Measurements from ENCODE around the gene GNG11. TPM values are rescaled to one million over a fixed set of nuclear protein-coding genes. Genes with fewer than 3 reads are reported as not detected.

GNG11 gene
- total RNA-seq, 1 experiment from 2014 or later, result 265 TPM

GRCh38 chr7:93945756-93946535 is 24.4 kb downstream of the GNG11 start:
- no peak for DNase-seq (ENCODE audit: low read depth)

DNA sequence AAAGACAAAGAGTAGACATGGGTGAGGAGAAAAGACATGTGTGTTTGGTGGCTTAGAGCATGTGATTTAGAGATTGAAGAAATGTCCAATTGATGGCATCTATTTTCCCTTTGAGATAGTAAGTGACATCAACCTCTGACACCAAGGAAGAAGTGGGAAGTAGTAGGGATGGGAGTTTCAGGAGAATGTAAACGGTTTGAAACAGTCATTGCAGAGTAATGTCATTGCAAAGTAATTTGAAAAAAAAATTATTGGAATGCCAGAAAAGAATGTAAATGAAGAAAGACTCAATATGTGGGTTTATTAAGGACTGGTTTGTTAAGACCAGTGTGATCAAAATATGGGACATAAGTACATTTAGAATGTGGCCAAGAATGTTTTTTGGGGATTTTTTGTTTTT is 26.6 kb downstream of the GNG11 start:
- no peak for DNase-seq (ENCODE audit: low read depth)

GRCh38 chr7:93948873-93949272 is 27.3 kb downstream of the GNG11 start:
- no peak for DNase-seq (ENCODE audit: low read depth)

DNA sequence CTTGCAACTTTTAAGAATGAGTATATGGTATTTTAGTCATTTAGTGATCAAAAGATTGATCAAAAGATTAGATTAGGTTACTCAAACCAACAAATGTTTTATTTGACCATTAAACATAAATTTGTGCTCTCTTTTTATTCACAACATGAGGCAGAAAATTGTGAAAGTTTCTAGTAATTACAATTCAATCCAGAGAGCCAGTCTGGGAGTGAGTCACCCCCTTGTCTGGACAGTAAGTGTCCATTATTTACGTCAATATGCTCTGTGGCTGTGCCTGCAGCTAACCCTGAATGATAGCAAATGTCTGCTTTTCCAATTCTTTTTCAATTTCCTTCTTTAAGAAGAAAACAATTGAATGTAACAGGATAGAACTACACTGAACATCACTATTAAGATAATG is 27.9 kb downstream of the GNG11 start:
- DNase-seq (ENCODE audit: low read depth), result peak; percentile 75

DNA sequence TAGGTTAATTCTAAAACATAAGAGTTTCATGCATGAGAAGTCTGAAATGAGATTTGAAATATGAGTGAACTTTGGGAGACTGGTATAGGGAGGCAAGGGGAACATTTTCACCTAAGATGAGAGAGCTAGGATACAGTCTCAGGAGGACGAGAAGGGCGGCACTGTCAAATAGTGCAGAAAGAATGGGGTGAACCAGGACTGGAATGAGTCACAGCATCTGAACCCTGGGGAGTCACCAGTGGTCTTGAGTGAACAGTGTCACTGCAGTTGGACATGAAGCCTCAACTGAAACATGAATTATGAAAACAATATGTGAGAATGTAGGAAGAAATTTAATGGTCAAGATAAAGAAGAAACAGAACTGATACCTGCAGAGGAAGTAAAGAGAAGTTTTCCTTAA is 33.8 kb downstream of the GNG11 start:
- DNase-seq (ENCODE audit: low read depth), result no peak

DNA sequence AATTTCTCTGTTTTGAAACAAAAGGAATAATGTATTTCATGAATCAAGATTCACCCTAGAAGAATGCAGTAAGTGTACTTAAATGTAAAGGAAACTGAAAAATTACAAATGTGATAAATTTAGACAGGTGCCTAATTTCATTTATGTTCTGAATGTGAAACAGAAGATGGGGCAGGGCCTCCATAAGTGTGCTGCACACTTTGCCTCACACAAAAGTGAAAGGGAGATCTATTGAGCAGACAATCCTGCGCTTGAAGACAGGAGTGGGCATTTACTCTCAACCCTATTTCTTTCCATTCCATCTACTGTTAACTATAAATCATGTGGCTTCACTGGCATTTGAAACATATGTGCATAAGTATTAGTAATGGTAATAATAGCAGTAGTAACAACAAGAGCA is 36.2 kb downstream of the GNG11 start:
- no peak for DNase-seq (ENCODE audit: low read depth)

DNA sequence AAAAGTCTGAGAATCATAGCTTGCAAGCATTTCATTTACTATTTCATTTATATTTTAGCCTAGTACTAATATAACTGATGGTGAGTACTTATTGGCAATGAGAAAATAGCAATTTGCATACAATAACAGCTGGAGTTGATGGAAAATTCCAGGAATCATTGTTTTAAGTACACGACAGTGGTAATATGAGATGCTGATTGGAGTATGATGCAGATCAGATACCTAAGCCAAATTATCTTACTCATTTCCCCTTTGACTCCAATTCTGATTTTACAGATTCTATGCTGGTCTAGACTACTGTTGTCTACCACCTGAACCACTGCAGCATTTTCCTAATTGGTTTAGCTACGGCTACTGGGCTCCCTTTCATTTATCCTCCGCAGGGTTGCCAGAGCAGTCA is 36.7 kb downstream of the GNG11 start:
- peak; percentile 54 for DNase-seq (ENCODE audit: low read depth)

DNA sequence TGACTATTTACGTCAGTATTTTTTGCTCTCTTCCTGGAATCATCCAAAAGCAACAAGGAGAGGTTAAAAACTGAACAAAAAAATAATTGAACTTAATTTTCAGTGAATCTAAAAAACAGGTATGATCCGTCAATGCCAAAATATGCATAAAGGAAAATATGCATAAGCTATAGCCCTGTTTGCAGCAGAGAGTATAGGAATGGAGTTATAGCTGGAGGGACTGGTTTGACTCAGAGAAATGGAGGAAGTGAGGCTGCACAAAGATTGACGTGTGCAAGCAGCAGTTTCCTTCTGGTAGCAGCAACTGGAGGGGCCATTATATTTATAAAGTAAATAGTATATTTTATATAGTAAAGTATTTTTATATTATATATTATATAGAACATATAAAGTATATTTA is 37.1 kb downstream of the GNG11 start:
- DNase-seq (ENCODE audit: low read depth), result no peak

DNA sequence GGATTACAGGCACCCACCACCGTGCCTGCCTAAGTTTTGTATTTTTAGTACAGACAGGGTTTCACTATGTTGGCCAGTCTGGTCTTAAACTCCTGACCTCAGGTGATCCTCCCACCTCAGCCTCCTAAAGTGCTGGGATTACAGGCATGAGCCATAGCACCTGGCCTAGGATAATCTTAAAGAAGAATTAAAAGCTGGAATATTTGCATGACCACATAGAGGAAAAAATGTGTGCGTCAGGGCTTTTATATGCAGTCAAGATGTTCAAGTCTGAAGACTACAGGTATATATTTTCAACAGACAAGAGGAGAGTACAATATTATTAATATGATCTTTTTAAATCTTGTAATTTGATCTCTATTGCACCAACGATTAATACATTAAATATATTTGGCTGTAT is 39.5 kb downstream of the GNG11 start:
- DNase-seq (ENCODE audit: low read depth), result no peak

DNA sequence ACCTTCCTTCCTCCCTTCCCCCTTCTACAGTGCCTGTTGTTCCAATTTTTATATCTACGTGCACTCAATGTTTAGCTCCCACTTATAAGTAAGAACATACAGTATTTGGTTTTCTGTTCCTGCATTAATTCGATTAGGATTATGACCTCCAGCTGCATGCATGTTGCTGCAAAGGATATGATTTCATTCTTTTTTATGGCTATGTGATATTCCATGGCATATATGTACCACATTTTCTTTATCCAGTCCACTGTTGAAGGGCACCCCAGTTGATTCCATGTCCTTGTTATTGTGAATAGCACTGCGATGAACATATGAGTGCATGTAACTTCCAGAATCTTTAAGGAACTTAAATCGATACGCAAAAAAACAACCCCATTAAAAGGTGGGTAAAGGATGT is 42.7 kb downstream of the GNG11 start:
- DNase-seq (ENCODE audit: low read depth), result no peak

- DNase-seq (ENCODE audit: low read depth), result no peak
Measured at GRCh38 chr7:93964813-93965212, 43.3 kb downstream of the GNG11 start.

- DNase-seq (ENCODE audit: low read depth), result no peak
Measured at GRCh38 chr7:93968911-93969620, 47.5 kb downstream of the GNG11 start.

GRCh38 chr7:93972029-93972725 is 50.6 kb downstream of the GNG11 start:
- no peak for DNase-seq (ENCODE audit: low read depth)

DNA sequence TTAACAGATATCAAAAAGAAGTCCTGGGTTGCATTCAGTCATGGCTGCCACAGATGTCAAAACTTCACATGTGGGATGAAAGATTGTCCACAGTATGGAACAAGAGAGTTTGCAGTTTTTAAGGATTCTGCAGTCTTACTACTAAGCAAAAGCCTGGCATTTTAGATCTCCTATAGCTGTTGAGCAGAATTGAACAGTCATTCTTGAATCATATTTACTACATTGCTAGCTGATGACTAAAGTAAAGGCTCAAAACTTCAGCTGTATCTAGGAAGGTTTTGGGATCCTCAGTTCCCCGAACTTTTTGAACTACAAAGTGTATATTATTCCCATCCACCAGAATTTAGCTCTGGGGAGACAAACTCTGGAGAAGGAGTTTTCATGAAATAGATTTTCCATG is 51.6 kb downstream of the GNG11 start:
- peak; percentile 42 for DNase-seq (ENCODE audit: low read depth)

DNA sequence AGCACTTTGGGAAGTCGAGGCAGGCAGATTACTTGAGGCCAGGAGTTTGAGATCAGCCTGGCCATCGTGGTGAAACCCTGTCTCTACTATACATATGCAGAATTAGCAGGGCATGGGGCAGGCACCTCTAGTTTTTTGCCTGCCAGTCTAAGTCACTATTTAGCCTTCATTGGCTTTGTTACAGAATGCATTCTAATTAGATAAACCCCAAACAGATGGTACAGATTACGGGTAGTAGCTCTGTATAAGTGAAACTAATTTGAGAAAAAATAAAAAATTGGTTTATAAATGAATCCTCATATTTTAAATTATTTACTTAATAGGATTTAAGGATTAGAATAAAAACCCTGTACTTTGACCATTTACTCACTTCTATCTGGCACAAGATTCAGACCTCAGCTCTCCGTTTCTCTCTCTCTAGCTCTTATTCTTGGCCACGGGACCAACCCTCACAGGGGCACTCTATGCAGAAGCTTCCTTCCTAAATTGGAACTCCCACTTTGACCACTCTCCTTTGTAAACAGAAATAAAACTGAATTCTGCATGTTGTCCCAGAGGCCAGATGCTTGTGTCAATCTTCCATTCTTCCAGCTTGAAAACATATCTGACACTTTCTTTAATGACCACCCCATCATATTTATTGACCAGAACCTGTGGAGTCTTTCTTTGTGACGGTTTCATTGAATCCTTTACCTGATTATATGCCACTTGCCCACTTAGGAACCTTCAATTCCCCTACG is 55.8 kb downstream of the GNG11 start:
- peak; percentile 28 for DNase-seq (ENCODE audit: low read depth)

Other genes with a start within 250 kb of the GNG11 start
- gene TFPI2, start 31.0 kb upstream of the GNG11 start, total RNA-seq (2014; rRNA removed; shearing (Covaris generic)), result 229 and 267 TPM in 2 replicates
- gene GNGT1, start 15.2 kb upstream of the GNG11 start, total RNA-seq (2014; rRNA removed; shearing (Covaris generic)), result 0.24 TPM in 1 of 2 replicates, not detected in the other
- 60.7 and 61.6 TPM in 2 replicates for gene BET1, start 82.6 kb downstream of the GNG11 start, total RNA-seq (2014; rRNA removed; shearing (Covaris generic))